Gastroesophageal sphincter (tissue), 3 donors: ENCODE data around the gene C15orf39.

Source experiments
- CTCF ChIP-seq, 4 experiments: fragments of 200-600 bp in 2 of 4; fragments of 450-650 bp in 2 of 4; sonication (generic) in 1 of 4; IDR thresholded peaks; one replicate each; pipeline ENCODE4 v1.5.1; 2017 to 2019; ENCODE audit warnings: antibody characterized with exemption in 4 of 4, mild to moderate bottlenecking in 2 of 4, moderate library complexity in 2 of 4
- EP300 ChIP-seq: sonication (generic); formaldehyde crosslinking; IDR thresholded peaks from one replicate; pipeline ENCODE4 v1.6.1; 2017; ENCODE audit warnings: antibody characterized with exemption, mild to moderate bottlenecking
- POLR2A ChIP-seq, 2 donors: fragments of 450-650 bp; IDR thresholded peaks; one replicate each; pipeline ENCODE4 v1.6.1; 2017; ENCODE audit warnings: antibody characterized with exemption in 2 of 2, mild to moderate bottlenecking in 2 of 2, moderate library complexity in 1 of 2
- POLR2AphosphoS5 ChIP-seq: sonication (generic); formaldehyde crosslinking; IDR thresholded peaks from one replicate; pipeline ENCODE4 v1.6.1; 2017; ENCODE audit warnings: antibody characterized with exemption

- TF ChIP-seq EP300 (no peak), CTCF (IDR thresholded peaks at IDR 0.05) (no peak), POLR2AphosphoS5 (no peak), POLR2A (IDR thresholded peaks at IDR 0.05) (no peak)
Observed at GRCh38 chr15:75156326-75157215, 45.1 kb upstream of the C15orf39 start.
